ENCODE results near the gene SEZ6L. TPM values are rescaled to one million over a fixed set of nuclear protein-coding genes. Genes with fewer than 3 reads are reported as not detected.

The SEZ6L gene
- polyA plus RNA-seq, 3 donors: 0.01 to 0.67 TPM; not detected in 1

GRCh38 chr22:26316732-26317285 lies 147.5 kb downstream of the SEZ6L start:
- 71 to 75% (median 74%) methylated on average over 2 of the region's 2 CpGs for WGBS, 3 donors
- H3K27ac ChIP-seq (ENCODE audit: low read depth, low read length): no peak overlapping the region

DNA sequence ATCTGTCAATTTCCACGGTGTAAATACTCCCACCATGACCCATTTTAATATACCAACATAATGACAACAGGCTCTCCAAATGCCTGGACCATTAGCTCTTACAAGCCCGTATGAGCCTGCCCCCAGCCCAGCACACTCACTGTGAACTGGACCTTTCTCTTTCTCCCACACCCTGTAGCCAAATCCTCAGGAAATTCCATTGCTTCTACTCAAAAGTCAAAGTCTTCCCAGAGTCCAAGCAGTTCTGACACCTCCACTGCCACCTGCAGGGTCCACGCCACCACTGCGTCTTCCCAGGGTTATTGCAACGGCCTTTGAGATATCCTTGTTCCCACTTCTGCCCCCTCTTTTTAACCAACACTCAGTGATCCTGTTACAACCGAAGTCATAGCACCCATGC lies 149.7 kb downstream of the SEZ6L start:
- H3K27ac ChIP-seq (ENCODE audit: low read depth, low read length): no peak overlapping the region
- WGBS, 3 donors: 37 to 52% (median 40%) methylated on average over 6 of the region's 6 CpGs

- 53 to 54% (median 54%) methylated on average over 5 of the region's 5 CpGs for WGBS, 3 donors
- H3K27ac ChIP-seq (ENCODE audit: low read depth, low read length): no peak overlapping the region
These were observed 151.2 kb downstream of the SEZ6L start for GRCh38 chr22:26320447-26320846.

- WGBS, 3 donors: 33 to 39% (median 34%) methylated on average over 12 of the region's 12 CpGs
- no peak overlapping the region for H3K27ac ChIP-seq (ENCODE audit: low read depth, low read length)
These were observed 152.2 kb downstream of the SEZ6L start for GRCh38 chr22:26321469-26321913.

GRCh38 chr22:26322179-26322905 lies 153.1 kb downstream of the SEZ6L start:
- 71 to 80% (median 72%) methylated on average over 11 of the region's 11 CpGs for WGBS, 3 donors
- no peak overlapping the region for H3K27ac ChIP-seq (ENCODE audit: low read depth, low read length)

- H3K27ac ChIP-seq (ENCODE audit: low read depth, low read length): no peak overlapping the region
- 79 to 88% (median 83%) methylated on average over 5 of the region's 5 CpGs for WGBS, 3 donors
These were observed 153.8 kb downstream of the SEZ6L start for GRCh38 chr22:26323013-26323412.

GRCh38 chr22:26324150-26324549 lies 154.9 kb downstream of the SEZ6L start:
- H3K27ac ChIP-seq (ENCODE audit: low read depth, low read length): no peak overlapping the region
- WGBS, 3 donors: 45 to 80% (median 63%) methylated on average over 4 of the region's 4 CpGs

DNA sequence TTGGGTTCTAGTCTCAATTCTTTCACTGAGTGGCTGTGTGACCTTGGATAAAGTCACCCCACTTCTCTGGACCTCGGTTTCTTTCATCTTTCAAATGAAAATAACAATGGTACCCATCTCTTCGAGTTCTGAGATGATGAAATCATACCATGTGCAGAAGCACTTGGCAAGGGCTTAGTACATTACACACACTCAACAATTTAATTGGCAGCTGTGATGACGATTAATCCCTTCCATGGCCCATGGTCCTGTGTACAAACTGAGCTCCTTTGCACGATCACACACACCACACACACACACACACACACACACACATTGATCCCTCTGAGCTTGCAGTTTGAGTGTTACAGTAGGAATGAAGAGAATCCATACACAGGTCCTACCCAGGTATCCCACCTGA lies 156.4 kb downstream of the SEZ6L start:
- no peak overlapping the region for H3K27ac ChIP-seq (ENCODE audit: low read depth, low read length)
- 63 to 77% (median 75%) methylated on average over 4 of the region's 4 CpGs for WGBS, 3 donors

- WGBS, 3 donors: 54 to 61% (median 60%) methylated on average over 18 to 20 of the region's 20 CpGs
- H3K27ac ChIP-seq (ENCODE audit: low read depth, low read length): no peak overlapping the region
These were observed 157.5 kb downstream of the SEZ6L start for GRCh38 chr22:26326803-26327202.

- WGBS, 3 donors: 75 to 92% (median 87%) methylated on average over 6 of the region's 6 CpGs
- H3K27ac ChIP-seq (ENCODE audit: low read depth, low read length): no peak overlapping the region
These were observed 158.0 kb downstream of the SEZ6L start for GRCh38 chr22:26327306-26327705.

- 69 to 76% (median 74%) methylated on average over 8 of the region's 8 CpGs for WGBS, 3 donors
- H3K27ac ChIP-seq (ENCODE audit: low read depth, low read length): no peak overlapping the region
These were observed 159.0 kb downstream of the SEZ6L start for GRCh38 chr22:26328221-26328620.

GRCh38 chr22:26330971-26331625 lies 161.8 kb downstream of the SEZ6L start:
- WGBS, 3 donors: 26% methylated on average over 4 of the region's 4 CpGs
- H3K27ac ChIP-seq (ENCODE audit: low read depth, low read length): no peak overlapping the region

GRCh38 chr22:26333088-26333800 lies 164.0 kb downstream of the SEZ6L start:
- WGBS, 3 donors: 58 to 73% (median 68%) methylated on average over 5 of the region's 5 CpGs
- no peak overlapping the region for H3K27ac ChIP-seq (ENCODE audit: low read depth, low read length)

DNA sequence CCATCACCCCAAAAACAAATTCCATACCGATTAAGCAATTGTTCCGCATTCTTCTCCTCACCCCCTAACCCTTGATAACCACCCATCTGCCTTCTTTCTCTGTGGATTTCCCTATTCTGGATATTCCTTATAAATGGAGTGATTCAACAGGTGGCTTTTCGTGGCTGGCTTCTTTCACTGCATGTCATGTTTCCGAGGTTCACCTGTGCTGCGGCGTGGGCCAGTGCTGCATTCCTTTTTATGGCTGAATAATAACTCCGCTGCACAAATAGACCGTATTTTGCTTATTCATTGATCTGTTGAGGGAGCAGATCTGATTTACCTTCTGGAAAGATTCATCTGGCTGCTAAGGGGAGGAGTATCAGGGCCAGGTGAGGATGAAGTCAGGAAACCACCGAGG lies 165.0 kb downstream of the SEZ6L start:
- no peak overlapping the region for H3K27ac ChIP-seq (ENCODE audit: low read depth, low read length)
- WGBS, 3 donors: 62 to 80% (median 77%) methylated on average over 9 of the region's 9 CpGs

DNA sequence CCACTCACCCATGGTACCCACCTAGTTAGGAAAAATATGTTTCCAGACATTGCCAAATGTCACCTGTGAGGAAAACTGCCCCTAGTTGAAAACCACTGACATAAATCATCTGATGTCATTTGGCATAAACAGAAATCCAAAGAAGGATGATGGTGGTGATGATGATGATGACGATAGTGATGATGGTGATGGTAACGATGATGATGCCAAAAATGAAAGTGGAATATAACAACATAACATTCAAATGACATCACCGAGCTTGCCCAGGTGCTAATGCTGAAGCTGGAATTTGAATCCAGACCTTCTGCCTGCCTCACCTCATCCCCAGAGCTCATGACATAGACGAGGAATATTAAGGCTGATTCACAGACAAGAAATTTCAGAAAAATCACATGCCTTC lies 167.5 kb downstream of the SEZ6L start:
- no peak overlapping the region for H3K27ac ChIP-seq (ENCODE audit: low read depth, low read length)
- 72 to 77% (median 77%) methylated on average over 4 of the region's 4 CpGs for WGBS, 3 donors

- WGBS, 3 donors: 74 to 81% (median 80%) methylated on average over 6 of the region's 6 CpGs
These were observed 170.5 kb downstream of the SEZ6L start for GRCh38 chr22:26339755-26340154.

DNA sequence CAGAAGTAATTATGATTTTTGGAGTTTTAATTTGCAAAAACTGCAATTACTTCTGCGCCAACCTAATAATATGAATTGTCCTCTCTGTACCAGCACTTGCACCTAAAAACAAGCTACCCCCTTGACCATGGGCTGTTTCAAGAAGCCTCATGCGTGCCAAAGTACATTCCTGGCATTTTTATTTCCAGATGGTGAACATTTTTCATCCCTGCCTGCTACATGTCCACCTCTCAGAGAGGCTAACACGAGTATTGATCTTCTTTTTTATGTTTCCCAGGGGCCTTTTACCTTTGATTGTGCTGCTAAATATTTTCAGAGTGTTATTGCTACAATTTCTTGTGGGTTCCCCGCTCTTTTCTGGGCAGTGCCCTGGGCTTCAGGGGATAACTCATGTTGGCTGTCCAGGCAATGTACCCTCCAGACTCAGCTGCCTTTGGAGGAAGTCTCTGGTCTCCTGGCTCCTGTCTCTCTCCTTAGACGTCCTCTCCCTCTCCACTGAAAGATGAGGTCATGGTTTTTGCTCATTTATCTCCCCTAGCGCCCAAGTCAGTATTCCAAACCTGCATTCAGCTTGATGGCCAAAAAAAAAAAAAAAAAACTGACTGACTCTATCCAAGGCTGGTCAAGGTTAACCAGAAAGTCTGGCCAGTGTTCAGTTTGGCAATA lies 173.6 kb downstream of the SEZ6L start:
- 33 to 54% (median 50%) methylated on average over 6 of the region's 6 CpGs for WGBS, 3 donors
- no peak overlapping the region for H3K27ac ChIP-seq (ENCODE audit: low read depth, low read length)

More at GRCh38 chr22:26339755-26340154, 170.5 kb downstream of the SEZ6L start:
- H3K27ac ChIP-seq (ENCODE audit: low read depth, low read length): no peak overlapping the region

- H3K27ac ChIP-seq (ENCODE audit: low read depth, low read length): no peak overlapping the region
- 75 to 76% (median 75%) methylated on average over 3 of the region's 3 CpGs for WGBS, 3 donors
These were observed 176.2 kb downstream of the SEZ6L start for GRCh38 chr22:26345496-26345895.

Measured in adipose tissue (tissue), 3 donors.